GM19372 (cell line): Measurements from ENCODE around the gene CNOT1.

ENCODE experiments used
- ATAC-seq: cut with Tn5 transposase; IDR thresholded peaks from one replicate; pipeline ENCODE4 v1.9.1; 2021; ENCODE audit warnings: mild to moderate bottlenecking, low read depth, moderate library complexity; ENCODE audit not compliant: unreplicated experiment

CNOT1 gene

DNA sequence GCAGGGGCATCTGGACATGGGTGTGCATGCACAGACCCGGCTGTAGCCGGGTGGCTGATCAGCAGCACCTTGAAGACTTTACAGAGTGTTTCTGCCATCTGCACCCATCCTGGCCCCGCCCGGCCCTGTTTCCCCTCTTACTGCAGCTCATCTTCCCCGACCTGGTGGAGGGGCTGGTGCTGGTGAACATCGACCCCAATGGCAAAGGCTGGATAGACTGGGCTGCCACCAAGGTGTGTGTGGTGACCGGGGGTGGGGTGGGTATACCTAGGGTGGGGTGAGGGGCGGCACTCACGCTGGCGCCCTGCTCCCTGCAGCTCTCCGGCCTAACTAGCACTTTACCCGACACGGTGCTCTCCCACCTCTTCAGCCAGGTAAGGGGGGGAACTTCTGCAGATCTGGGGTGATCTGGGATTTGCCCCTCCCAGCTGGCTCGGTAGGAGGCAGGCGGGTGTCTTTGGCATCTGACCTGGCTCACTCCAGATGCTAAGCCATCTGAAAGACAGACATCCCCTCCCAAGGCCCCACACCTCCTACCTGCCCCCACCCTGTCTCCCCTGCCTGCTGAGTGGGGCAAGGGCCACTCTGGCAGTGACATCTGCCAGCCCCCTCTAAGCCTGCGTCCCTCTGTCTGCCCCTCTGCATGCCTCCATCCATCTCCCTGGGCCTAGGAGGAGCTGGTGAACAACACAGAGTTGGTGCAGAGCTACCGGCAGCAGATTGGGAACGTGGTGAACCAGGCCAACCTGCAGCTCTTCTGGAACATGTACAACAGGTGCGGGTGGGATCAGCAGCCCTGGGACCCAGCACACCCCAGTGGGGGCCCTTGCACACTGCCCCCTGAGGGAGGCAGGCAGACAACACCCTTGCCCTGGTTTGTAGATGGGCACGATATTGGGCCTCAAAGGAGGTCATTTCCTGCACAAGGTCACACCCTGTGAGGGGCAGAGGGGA, 123.1 kb downstream of the CNOT1 start:
- no peak for ATAC-seq

DNA sequence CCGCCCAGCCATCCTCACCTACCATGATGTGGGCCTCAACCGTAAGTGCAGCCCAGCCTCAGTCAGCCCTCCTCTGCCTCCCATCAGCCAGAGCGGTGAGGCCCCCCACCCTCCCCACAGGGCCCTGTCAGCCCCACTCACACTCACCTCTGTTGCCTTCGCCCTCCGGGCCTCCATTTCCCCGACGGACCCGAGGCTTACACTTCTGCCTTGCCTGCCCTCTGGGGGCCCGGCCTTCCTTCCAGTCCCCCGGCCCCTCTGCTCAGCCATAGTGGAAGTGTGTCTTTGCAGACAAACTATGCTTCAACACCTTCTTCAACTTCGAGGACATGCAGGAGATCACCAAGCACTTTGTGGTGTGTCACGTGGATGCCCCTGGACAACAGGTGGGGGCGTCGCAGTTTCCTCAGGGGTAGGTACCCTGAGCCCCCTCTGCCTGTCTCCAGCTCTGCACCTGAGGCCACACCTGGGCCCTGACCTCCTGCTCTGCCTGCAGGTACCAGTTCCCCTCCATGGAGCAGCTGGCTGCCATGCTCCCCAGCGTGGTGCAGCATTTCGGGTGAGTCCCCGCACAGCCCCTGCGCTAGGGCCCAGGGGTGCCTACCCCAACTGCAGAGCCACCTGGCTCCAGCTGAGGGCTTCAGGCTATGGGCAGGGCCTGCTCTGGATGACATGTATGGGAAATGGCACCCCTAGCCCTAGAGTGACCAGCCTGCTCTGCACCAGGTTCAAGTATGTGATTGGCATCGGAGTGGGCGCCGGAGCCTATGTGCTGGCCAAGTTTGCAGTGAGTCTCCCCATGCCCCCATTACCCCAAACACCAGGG, 125.5 kb downstream of the CNOT1 start:
- ATAC-seq, result no peak

DNA sequence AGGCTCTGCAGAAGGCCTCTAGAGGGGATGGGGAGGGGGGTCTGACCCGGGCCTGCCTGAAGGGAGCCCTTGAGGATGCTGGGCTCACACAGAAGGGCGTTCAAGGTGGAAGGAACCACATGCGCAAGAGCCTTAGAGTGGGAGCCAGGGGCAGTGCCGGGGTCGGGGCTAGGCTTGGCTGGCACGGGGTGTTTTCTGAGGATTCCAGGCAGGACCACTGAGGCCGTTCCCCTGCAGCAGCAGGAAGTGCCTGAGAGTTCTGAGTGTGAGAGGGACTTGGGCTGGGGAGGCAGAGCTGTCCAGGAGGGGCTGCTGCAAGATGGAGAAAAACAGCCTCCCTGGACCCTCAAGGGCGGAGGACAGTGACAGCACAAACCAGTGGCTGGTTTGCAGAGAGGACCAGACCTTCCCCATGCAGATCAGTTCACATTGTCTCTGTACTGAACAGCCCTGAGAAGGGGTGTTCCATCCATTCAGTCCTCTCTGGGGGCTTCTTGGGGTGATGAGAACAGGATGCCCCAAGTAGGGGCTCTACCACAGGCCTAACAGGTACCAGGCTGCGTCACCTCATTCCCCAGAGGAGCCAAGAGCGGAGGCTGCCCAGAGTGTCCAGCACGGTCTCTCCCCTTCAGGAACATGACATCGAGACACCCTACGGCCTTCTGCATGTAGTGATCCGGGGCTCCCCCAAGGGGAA, 126.3 kb downstream of the CNOT1 start:
- no peak for ATAC-seq

GRCh38 chr16:58502217-58502921, 127.3 kb downstream of the CNOT1 start:
- no peak for ATAC-seq

GRCh38 chr16:58501242-58502131, 128.1 kb downstream of the CNOT1 start:
- no peak for ATAC-seq

DNA sequence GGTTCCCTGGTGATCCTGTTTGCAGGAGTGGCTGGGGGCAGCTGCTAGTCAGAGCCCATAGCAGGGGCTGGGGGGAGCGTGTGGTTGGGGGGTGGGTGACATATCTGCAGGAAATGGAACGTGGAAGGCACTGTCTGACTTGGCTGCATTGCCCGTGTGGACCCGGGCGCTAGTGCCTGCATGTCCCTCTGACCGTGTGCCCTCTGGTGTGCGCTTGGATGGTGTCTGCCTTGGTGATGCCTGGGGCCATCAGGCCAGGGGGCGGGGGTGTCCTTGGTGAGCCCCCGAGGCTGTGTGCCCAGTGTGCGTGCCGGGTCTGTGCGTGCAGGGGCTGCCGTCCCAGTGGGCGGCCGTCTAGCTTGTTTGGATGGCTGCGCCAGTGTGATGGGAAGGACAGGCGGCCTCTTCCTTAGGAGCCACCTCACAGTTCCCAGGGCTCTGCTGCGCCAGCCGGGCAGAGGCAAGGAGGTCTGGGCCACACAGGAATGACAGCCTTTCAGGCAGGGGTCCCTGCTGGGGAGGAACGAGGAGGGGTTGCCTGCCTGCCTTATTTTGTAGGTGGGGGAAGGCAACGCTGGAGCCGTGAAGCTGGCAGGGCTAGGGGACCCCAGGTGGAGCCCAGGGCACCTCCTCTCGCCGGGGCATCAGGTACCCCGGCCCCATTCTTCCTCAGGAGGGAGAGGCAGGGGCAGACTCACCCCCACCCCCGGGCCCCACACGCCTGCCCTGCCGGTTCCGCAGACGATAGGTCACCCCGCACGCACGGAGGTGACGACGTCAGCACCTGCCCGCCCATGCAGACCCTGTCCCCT, 129.0 kb downstream of the CNOT1 start:
- no peak for ATAC-seq

GRCh38 chr16:58499615-58500351, 129.8 kb downstream of the CNOT1 start, which contains the start of gene NDRG4:
Gene NDRG4 (plus strand): TSS chr16:58500143. CDS start chr16:58500249, 106 bp downstream.
- ATAC-seq, result no peak

DNA sequence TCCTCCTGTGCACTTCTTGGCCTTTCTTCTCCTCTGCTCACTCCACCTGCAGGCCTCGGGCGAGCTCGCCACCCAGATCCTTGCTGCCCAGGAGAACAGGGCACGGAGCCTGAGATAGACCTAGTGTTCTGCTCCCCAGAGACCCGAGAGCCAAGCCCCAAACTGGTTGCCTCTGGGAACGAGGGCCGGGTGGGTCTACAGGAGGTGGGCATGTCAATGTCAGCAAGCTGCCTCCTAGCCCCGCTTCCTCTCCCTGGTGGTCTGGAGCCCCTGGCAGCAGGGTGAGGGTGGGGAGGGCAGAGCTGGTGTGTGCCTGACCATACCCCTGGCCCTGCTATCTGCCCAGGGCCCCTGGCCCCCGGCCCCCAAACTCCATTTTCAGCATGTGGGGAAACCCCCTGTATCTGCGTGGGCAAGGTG, 130.5 kb downstream of the CNOT1 start:
- ATAC-seq, result no peak

GRCh38 chr16:58498341-58499091, 131.1 kb downstream of the CNOT1 start:
- no peak for ATAC-seq

DNA sequence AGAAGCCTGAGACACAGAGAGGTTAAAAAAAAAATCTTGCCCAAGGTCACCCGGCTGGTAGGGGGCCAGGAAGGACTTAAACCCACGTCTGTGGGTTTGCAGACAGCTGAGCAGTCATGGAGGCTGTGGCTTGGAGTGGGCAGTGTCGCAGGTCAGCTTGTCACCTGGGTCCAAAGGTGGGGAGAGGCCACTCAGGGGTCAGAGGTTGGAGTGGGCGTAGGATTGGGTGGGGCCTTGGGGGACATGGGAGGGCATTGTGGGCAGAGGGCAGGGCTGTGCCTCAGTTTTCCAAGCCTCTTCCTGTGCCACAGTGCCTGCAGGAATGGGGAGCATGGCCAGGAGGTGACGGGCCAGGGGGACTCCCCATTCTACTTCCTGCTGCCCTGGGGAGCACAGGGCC, 131.7 kb downstream of the CNOT1 start:
- no peak for ATAC-seq

- ATAC-seq, result no peak
These were observed 132.2 kb downstream of the CNOT1 start for GRCh38 chr16:58497468-58497867.

DNA sequence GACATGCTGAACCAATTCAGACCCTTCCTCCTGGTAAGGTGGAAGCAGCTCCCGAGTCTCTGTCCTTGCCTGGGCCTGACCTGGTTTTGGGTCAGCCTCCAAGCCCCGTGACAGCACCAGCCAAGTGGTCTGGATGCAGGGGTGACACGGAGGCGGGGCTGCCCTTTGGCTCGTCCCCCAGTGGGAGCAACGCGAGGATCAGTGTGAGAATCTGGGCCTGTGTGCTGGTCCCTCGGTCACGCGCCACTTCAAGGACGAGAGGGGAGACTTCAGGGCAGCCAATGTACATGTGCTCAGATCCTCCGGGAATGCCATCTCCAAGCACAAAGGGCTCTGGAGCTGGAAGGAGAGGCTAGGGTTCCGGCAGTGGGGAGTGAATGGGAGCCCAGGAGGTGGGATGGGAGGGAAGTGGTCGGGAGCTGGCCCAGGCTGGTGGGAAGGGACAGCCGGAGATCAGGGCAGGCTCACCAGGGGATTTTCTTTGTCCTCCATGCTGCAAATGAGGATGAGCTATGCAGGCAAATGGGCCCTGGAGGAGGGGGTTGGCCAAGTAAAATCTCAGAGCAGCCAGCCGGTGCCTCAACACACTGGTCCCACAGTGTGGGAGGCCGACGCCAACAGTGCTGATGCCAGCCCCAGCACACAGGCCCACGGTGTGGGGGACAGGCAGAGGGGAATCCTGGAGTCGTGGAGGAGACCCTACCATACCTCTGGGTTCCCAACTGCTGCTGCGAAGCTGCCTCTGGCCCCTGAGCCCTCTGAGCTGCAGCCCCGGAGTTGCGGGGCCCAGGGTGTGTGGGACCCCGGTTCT, 133.9 kb downstream of the CNOT1 start:
- ATAC-seq, result no peak

DNA sequence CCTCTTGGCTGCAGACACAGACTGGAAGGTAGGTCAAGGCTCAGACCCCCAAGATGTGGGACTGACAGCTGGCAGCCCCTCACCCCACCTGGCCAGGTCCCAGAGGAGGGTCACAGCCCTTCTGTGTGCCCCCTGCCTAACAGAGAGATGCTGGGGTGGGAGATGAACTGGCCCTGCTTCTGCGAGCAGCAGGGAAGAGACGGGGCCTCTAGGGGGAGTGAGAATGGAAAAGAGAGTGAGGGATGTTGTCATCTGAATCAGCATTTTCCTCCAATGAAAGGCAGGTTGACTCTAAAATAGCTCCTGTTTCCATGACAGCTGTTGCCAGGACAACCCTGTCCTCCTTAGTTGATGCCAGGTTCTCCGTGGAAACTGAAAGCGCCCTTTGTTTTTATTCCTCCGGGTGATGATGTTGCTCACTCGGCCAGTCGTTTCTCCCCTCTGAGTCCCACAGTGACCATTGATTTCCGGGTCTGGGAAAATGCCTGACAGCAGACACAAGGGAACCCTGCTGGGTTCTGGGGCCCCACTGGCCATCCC, 134.6 kb downstream of the CNOT1 start:
- no peak for ATAC-seq

GRCh38 chr16:58493756-58494431, 135.7 kb downstream of the CNOT1 start:
- ATAC-seq, result no peak

DNA sequence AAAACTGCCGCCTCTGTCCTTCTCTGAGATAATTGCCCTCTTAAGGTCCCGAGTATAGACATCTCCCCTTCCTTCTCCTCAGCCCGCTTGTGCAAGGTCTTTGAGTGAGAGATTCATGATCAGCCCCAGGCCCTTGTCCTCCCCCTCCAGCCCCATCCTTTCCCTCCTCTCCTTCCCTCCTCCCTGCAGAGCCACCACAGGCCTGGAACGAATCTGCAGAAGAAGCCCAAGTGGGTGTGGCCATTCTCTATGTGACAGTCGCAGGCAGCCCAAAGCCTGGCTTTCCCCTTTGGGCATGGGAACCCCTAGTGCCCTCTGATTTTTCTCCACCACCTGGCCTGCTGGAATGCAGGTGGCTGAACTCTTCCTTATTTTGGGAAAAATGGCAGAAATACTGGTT, 136.9 kb downstream of the CNOT1 start:
- ATAC-seq, result no peak
